HPDE6-E6E7 (cell line): ENCODE data around the gene TNFRSF19.
"Not testable (repeated sequence)": the region's sequence is repeated elsewhere in the genome, so short reads cannot be mapped to it uniquely, and the experiment has no call there.

Experiments used
- DNase-seq: peaks from one replicate; pipeline ENCODE4 v3.0.0; 2011; ENCODE audit warnings: missing footprints; ENCODE audit errors: extremely low spot score

The TNFRSF19 gene

GRCh38 chr13:23654111-23655110 is 84.2 kb downstream of the TNFRSF19 start:
- peak; percentile 4 for DNase-seq

DNA sequence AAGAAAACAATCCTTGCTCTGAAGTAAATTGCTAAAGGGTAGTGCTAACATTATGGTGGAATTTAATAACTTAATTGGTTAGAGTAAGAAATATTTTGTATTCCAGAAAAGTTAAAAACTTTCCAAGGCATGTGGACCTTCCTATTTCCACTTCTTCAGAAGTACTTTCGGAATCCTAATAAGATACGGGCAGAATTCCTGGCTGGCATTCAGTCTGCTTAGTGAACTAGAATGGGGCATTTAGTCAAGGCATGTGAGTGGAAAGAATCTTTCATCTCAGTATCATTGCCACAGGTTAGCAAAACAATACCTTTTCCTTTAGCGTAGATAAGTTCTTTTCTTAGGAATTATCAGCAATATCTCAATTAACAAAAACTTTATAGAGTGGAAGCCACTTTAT is 85.1 kb downstream of the TNFRSF19 start:
- DNase-seq = no peak

DNA sequence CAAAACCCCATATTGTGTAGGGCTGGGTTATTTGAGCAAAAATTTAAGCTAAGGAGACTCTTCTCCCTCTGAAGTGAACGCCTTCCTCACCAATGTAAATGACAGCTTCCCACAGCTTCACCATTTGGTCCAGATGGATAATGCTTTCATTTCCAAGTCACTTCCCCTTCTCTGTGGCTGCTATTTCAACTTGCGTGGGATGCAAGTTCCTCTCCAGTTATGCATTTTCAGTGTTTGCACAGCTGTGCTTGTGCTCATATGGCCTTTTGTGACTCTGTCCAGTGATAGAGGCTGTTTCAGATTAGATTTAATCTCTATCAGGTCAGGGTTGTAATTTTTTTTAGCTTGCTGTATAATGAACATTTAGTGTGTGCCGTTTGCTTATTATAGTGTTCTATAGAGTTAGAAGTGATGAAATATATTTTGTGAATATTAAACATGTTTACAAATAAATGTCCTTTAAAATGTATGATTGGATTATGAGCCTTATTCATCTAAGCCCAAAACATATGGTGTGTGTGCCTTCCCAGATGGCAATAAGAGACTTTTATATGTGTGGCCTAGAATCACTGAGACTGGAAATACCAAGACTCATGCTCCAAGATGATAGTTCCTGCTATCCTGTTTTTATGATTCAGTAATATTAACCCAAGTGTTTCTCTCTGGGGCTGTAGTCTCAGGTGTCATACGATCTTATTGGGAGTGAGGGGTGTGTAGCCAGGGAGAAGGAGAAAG is 86.6 kb downstream of the TNFRSF19 start:
- no peak for DNase-seq

GRCh38 chr13:23658929-23659541 is 88.8 kb downstream of the TNFRSF19 start:
- no peak for DNase-seq

DNA sequence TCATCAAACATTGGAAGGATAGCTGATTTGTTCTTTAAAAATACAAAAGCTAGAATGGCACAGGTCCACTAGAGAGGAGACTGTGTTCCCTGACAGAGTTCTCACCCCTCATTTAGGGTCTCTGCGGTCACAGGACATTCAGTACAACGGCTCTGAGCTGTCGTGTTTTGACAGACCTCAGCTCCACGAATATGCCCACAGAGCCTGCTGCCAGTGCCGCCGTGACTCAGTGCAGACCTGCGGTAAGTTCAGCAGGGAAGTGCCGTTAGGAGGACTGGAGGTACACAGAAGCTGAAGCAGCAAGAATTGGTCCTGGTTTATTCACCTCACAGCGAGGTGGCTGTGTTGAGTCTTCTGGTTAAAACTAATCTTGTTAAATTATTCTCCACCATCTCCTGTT is 90.0 kb downstream of the TNFRSF19 start:
- no peak for DNase-seq

DNA sequence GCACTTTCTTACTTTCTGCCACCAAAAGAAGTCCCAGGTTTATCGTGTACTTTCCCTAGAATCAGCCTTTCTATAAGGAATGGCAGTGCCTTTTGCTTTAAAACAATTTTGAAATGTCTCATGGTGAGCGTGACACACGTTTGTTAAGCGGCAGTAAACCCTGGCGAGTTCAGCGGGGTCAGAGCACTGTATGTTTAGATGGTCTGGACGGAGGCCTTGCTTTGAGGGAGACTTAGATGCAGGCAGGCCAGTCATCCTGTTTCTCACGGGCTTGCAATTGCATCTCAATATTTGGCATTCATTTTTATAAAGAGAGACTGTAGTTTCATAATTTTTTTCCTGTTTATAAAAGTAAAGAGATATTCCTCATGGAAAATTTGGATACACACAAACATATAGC is 96.4 kb downstream of the TNFRSF19 start:
- no peak for DNase-seq

DNA sequence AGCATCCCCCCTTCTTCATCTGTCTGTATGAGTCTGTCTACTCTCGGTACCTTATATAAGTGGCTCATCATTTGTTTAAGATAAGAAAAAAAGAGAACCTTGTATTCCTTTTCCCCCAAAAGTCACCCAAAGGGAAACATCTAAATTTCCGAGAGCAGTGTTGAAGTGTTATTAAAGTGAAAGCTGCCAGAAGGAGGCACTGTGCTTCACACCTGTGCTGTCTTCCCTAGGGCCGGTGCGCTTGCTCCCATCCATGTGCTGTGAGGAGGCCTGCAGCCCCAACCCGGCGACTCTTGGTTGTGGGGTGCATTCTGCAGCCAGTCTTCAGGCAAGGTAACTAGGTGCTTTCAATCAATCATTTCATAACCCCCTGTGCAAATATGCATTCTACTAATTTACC is 97.5 kb downstream of the TNFRSF19 start:
- no peak for DNase-seq

DNA sequence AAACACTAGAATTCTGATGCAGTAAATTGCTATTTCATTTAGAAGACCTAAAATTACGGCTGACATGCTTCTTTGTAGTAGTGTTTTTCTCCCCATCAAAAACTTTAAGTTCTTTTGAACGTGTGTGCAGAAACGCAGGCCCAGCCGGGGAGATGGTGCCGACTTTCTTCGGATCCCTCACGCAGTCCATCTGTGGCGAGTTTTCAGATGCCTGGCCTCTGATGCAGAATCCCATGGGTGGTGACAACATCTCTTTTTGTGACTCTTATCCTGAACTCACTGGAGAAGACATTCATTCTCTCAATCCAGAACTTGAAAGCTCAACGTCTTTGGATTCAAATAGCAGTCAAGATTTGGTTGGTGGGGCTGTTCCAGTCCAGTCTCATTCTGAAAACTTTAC is 98.3 kb downstream of the TNFRSF19 start:
- no peak for DNase-seq

DNA sequence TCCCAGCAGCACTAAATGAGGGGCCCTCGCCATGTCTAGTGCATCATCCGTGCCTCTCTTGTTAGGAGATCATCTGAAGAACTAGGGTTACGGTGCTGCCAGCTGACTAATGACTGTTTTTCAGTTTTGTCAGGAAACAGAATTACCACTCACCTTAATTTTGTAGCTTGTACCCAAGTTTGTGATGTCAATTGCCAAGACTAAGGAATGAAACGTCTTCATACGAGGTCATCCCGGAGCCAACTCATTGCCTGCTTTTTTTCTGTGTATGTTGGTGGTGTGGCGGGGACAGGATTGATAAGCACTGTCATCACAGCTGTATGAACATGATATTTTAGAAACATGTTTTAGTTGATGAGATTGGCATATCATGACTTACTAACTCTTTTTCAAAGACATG is 100.6 kb downstream of the TNFRSF19 start:
- no peak for DNase-seq

GRCh38 chr13:23671377-23671776 is 101.2 kb downstream of the TNFRSF19 start:
- no peak for DNase-seq

DNA sequence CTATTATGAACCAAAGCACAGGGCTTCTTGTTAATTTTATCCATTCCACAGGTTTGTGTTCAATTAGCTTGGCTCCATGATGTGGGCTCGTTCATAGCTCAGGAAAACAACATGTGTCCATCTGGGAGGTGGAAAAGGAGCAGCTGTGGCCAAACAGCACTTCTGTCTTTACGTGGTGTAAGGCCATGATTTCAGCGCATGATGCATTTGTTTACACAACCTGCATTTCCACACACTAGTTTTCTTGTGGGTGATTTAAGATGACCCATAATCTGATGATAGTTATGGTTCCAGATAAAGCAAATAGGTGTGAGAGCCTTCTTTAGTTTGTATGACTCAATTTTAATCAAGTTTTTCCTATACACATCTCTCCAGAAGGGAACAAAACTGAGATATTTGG is 101.7 kb downstream of the TNFRSF19 start:
- no peak for DNase-seq

- no peak for DNase-seq
Observed at GRCh38 chr13:23672616-23673015, 102.4 kb downstream of the TNFRSF19 start.

GRCh38 chr13:23673354-23673753 is 103.1 kb downstream of the TNFRSF19 start:
- no peak for DNase-seq

GRCh38 chr13:23673867-23674605 is 103.8 kb downstream of the TNFRSF19 start:
- DNase-seq = no peak

DNA sequence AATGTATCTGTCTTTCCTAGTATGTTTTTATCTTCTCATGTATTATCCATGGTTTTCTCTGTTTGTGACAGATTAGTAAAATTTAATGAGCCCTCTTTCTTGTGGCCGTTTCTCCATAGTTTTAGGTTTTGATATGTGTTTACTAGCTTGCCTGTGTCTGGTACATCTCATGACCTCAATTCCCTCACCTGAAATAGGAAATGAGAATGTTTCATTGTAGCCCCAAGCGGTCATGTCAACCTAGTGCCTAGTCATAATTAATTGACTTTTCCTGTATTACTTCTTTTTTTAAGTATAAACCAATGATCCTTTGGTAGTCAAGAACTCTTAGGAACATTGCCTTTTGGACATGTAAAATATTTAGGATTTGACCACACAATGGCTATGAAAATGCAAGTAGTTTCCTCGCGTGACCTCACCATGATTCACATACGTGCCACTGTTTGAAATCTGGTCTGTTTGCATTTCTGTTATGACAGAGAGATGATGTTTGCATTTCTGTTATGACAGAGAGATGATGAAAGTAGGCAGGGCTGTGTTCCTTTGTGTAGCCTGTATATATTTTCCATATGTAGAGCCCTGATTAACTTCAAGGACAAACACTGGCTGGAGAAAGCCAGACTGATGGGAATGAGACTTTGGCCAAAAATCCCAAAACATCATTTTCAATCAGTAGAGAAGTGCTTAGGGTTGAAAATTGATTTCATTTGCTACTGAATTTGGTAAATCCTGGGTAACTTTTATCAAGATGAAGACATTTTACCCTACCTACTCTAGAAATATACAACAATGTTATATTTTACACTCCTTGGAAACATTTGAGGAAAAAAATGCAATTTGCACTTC is 104.8 kb downstream of the TNFRSF19 start:
- DNase-seq = peak; percentile 31

DNA sequence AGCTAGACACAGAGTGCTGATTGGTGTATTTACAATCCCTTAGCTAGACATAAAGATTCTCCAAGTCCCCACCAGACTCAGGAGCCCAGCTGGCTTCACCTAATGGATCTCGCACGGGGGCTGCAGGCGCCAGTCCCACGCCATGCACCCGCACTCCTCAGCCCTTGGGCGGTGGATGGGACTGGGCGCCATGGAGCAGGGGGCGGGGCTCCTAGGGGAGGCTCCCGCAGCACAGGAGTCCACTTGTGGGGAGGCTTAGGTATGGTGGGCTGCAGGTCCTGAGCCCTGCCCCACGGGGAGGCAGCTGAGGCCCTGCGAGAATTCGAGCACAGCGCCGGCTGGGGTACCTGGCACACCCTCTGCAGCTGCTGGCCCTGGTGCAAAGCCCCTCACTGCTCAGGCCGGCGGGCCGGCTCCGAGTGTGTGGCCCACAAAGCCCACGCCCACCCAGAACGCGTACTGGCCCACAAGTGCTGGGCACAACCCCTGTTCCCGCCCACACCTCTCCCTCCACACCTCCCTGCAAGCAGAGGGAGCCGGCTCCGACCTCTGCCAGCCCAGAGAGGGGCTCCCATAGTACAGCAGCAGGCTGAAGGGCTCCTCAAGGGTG is 107.6 kb downstream of the TNFRSF19 start:
- DNase-seq = not testable (repeated sequence)

DNA sequence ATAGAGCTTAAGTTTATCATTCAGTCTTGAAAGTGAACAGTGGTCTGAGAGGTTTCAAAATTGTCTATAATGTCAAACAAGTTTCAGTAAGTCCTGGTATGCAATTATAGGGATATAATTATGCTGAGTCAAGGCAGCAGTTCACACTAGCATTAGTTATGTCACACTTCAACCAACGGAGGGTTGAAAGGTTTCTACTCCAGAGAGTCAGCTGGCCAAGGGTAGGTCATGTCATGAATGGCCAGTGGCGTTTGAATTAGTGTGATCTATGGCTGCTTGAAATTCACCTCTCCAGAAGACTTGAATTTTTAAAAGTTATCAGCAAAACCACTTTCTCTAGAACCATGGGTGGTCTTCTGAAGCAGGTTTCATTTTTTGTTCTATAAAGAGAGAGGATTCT is 108.6 kb downstream of the TNFRSF19 start:
- DNase-seq = no peak

DNA sequence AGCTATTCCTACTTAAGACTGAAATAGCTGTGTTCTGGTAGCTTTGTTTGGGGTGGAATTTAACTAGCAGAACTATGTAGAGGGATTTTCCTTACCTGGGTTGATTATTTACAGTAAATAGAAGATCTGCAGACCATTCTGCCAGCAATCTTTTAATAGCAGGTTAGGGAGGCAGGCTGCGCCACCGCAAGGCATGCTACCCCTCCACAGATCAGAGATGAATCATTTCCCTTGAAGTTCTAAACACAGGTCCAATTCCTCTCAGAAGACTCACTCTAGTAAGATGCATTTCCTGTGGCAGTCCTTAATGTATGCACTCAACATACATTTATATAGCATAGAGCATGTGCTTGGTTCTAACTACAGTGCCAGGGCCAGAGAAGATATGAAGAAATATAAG is 109.0 kb downstream of the TNFRSF19 start:
- DNase-seq = peak; percentile 5

DNA sequence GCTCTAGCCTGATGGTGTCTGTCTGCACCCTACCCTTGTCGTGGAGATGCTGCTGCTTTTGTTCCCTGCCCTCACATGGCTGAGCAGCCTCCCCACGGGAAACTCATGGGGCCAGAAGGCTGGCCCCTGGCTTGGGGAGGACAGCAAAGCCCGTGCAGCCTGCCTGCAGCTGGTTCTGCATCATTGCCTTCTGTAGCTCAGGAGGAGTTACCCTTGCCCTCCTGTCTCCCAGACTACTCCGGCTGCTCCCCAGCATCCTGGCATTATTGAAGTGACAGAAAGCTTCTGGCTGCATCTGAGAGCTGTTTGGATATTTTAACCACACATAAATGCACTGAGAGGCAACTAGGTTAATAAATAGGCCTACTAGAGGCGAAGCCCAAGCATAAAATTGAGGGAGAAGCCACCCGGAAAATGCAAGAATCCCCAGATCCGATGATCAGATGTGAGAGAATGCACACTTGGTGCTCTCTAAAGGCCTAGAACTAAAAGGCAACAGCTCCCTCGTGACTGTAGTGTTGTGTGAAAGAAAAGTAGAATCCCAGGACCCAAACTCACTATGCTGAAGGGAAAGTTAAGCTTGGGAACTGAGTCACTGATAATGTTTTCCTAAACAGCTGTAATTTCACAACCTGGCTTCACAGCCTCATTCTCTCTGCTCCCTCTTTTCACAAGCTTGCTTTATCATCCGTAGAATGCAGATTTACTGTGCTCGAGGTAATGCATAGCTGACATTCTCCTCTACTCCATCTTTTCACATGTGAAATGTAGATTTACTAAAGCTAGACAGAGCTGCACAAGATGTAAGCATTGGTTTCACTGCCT is 110.8 kb downstream of the TNFRSF19 start:
- no peak for DNase-seq
